Hepatocyte (in vitro differentiated cells): ENCODE results near the gene TTC39B.

Source experiments
- CTCF ChIP-seq: fragments of 200-600 bp; sonication (generic); IDR thresholded peaks from 2 replicates; pipeline ENCODE4 v1.5.1; 2016; ENCODE audit warnings: antibody characterized with exemption, mild to moderate bottlenecking; ENCODE audit not compliant: poor library complexity
- EZH2 ChIP-seq: fragments of 200-600 bp; sonication (generic); IDR thresholded peaks from 2 replicates; pipeline ENCODE4 v1.6.1; 2016; ENCODE audit warnings: antibody characterized with exemption, mild to moderate bottlenecking, borderline replicate concordance
- EZH2phosphoT487 ChIP-seq: fragments of 200-600 bp; sonication (generic); IDR thresholded peaks from one replicate; pipeline ENCODE4 v1.6.1; 2018; ENCODE audit warnings: antibody characterized with exemption, mild to moderate bottlenecking, low read depth, moderate library complexity; ENCODE audit not compliant: unreplicated experiment, severe bottlenecking

GRCh38 chr9:15349892-15350761 lies 43.1 kb upstream of the TTC39B start:
- TF ChIP-seq CTCF (no peak), EZH2phosphoT487 (no peak), EZH2 (no peak)
